SIG-M5 treated with dmso at 0.1 percent for 504 hours (cell line): ENCODE results near the gene FEM1A.
A peak's percentile ranks its signal among the peaks of the same experiment; 100 is the strongest.
"Not testable (repeated sequence)": the region's sequence is repeated elsewhere in the genome, so short reads cannot be mapped to it uniquely, and the experiment has no call there.

Source experiments
- DNase-seq: peaks from one replicate; lab custom pipeline; 2025; ENCODE audit not compliant: unreplicated experiment; lab: John Stamatoyannopoulos, UW

Gene FEM1A

GRCh38 chr19:4811328-4812131, 20.0 kb downstream of the FEM1A start:
- DNase-seq: peak; percentile 28

GRCh38 chr19:4814625-4815425, 23.3 kb downstream of the FEM1A start:
- DNase-seq: no peak

- peak; percentile 93 for DNase-seq
Observed at GRCh38 chr19:4815426-4816201, 24.1 kb downstream of the FEM1A start.

- no peak for DNase-seq
Observed at GRCh38 chr19:4816202-4816949, 24.8 kb downstream of the FEM1A start.

GRCh38 chr19:4816950-4817278, 25.4 kb downstream of the FEM1A start:
- DNase-seq: no peak

- no peak for DNase-seq
Observed at GRCh38 chr19:4817467-4818277, 26.1 kb downstream of the FEM1A start.

- no peak for DNase-seq
Observed at GRCh38 chr19:4821265-4821664, 29.7 kb downstream of the FEM1A start.

GRCh38 chr19:4822354-4822753, 30.8 kb downstream of the FEM1A start:
- DNase-seq: not testable (repeated sequence)

- no peak for DNase-seq
Observed at GRCh38 chr19:4823577-4823976, 32.0 kb downstream of the FEM1A start.

- DNase-seq: peak; percentile 43
Observed at GRCh38 chr19:4829001-4829712, 37.6 kb downstream of the FEM1A start.

GRCh38 chr19:4830332-4830731, 38.8 kb downstream of the FEM1A start:
- DNase-seq: no peak

GRCh38 chr19:4830768-4831265, 39.3 kb downstream of the FEM1A start:
- no peak for DNase-seq

GRCh38 chr19:4831304-4831978, 39.9 kb downstream of the FEM1A start, which contains the start of gene TICAM1:
TSS of gene TICAM1 (minus strand) at chr19:4831712. CDS start at chr19:4818377, 13,335 bp downstream.
- peak; percentile 4 for DNase-seq

GRCh38 chr19:4831979-4832340, 40.4 kb downstream of the FEM1A start:
- not testable (repeated sequence) for DNase-seq

GRCh38 chr19:4832776-4833175, 41.2 kb downstream of the FEM1A start:
- DNase-seq: no peak

GRCh38 chr19:4839192-4839591, 47.7 kb downstream of the FEM1A start:
- DNase-seq: no peak

- no peak for DNase-seq
Observed at GRCh38 chr19:4843647-4843965, 52.1 kb downstream of the FEM1A start.

- no peak for DNase-seq
Observed at GRCh38 chr19:4844348-4845179, 53.0 kb downstream of the FEM1A start.
